Activated CD8-positive, alpha-beta memory T cell treated with anti-CD3 and anti-CD28 coated beads, Interleukin-2, amount 50 U/mL, for 1 hour (primary cell): ENCODE data around the gene PANK1.

Source experiments
- DNase-seq: peaks from one replicate; pipeline ENCODE4 v3.0.0-alpha.2; 2020; ENCODE audit errors: extremely low read depth

The PANK1 gene

GRCh38 chr10:89644967-89645741, at the start of gene PANK1:
Gene PANK1 (minus strand): TSS chr10:89645242. CDS start chr10:89644891, 351 bp downstream.
- no peak for DNase-seq

GRCh38 chr10:89693176-89693575, 48.1 kb upstream of the PANK1 start:
- no peak for DNase-seq

GRCh38 chr10:89692416-89692815, 47.4 kb upstream of the PANK1 start:
- DNase-seq = no peak

- DNase-seq = no peak
Measured at GRCh38 chr10:89690027-89690426, 45.0 kb upstream of the PANK1 start.

- no peak for DNase-seq
Measured at GRCh38 chr10:89685936-89686335, 40.9 kb upstream of the PANK1 start.

GRCh38 chr10:89684604-89685003, 39.6 kb upstream of the PANK1 start:
- DNase-seq = no peak

- no peak for DNase-seq
Measured at GRCh38 chr10:89683883-89684282, 38.8 kb upstream of the PANK1 start.

GRCh38 chr10:89679986-89680385, 34.9 kb upstream of the PANK1 start:
- DNase-seq = no peak

- DNase-seq = no peak
Measured at GRCh38 chr10:89677341-89677740, 32.3 kb upstream of the PANK1 start.

- no peak for DNase-seq
Measured at GRCh38 chr10:89670926-89671325, 25.9 kb upstream of the PANK1 start.

- DNase-seq = no peak
Measured at GRCh38 chr10:89669985-89670384, 24.9 kb upstream of the PANK1 start.

GRCh38 chr10:89668386-89669071, 23.5 kb upstream of the PANK1 start:
- DNase-seq = no peak

GRCh38 chr10:89666138-89666537, 21.1 kb upstream of the PANK1 start:
- no peak for DNase-seq

- no peak for DNase-seq
Measured at GRCh38 chr10:89665302-89665701, 20.3 kb upstream of the PANK1 start.

- DNase-seq = no peak
Measured at GRCh38 chr10:89664203-89664602, 19.2 kb upstream of the PANK1 start.

GRCh38 chr10:89663144-89663543, 18.1 kb upstream of the PANK1 start:
- no peak for DNase-seq

- no peak for DNase-seq
Measured at GRCh38 chr10:89662596-89662995, 17.6 kb upstream of the PANK1 start.

GRCh38 chr10:89659143-89660131, 14.4 kb upstream of the PANK1 start:
- no peak for DNase-seq

- no peak for DNase-seq
Measured at GRCh38 chr10:89657302-89657701, 12.3 kb upstream of the PANK1 start.

GRCh38 chr10:89655722-89656121, 10.7 kb upstream of the PANK1 start:
- DNase-seq = no peak

GRCh38 chr10:89653410-89653869, 8.4 kb upstream of the PANK1 start:
- DNase-seq = no peak

- DNase-seq = no peak
Measured at GRCh38 chr10:89652806-89653370, 7.8 kb upstream of the PANK1 start.
